Stomach smooth muscle (tissue), 2 donors: ENCODE measurements around the gene ADGRD1.

Source experiments
- H3K27ac ChIP-seq: one replicate; pipeline ENCODE4 v1.7.0; 2013; ENCODE audit warnings: mild to moderate bottlenecking, low read length, inconsistent platforms
- H3K27me3 ChIP-seq, 2 donors: one replicate each; pipeline ENCODE4 v1.7.0; 2013; ENCODE audit warnings: low read length in 2 of 2; ENCODE audit not compliant: insufficient read depth in 2 of 2, control insufficient read depth in 1 of 2
- H3K36me3 ChIP-seq, 2 donors: one replicate each; pipeline ENCODE4 v1.7.0; 2013; ENCODE audit warnings: low read length in 2 of 2; ENCODE audit not compliant: control insufficient read depth in 2 of 2, insufficient read depth in 2 of 2
- H3K4me1 ChIP-seq: one replicate; pipeline ENCODE4 v1.7.0; 2013; ENCODE audit warnings: low read length; ENCODE audit not compliant: control insufficient read depth, insufficient read depth
- H3K4me3 ChIP-seq, 2 donors: one replicate each; pipeline ENCODE4 v1.7.0; 2013; ENCODE audit warnings: low read length in 2 of 2
- H3K9ac ChIP-seq, 2 donors: one replicate each; pipeline ENCODE4 v1.7.0; 2013; ENCODE audit warnings: low read length in 2 of 2, mild to moderate bottlenecking in 1 of 2
- H3K9me3 ChIP-seq, 2 donors: one replicate each; pipeline ENCODE4 v1.7.0; 2013; ENCODE audit warnings: low read length in 2 of 2; ENCODE audit not compliant: control insufficient read depth in 2 of 2
- donor health status: healthy.
- donor health status: Pancreatic carcinoma.

Gene ADGRD1

GRCh38 chr12:130955238-130955816, 1.6 kb downstream of the ADGRD1 start:
- Histone ChIP-seq H3K27ac (peak overlapping the region; percentile 46), H3K4me1 (peaks cover 41% of the 10 kb centered on the region)

GRCh38 chr12:130956009-130956408, 2.3 kb downstream of the ADGRD1 start:
- Histone ChIP-seq H3K36me3 (peaks cover 6 to 7% of the 10 kb centered on the region in 2 donors), H3K9me3 (no peaks in the 10 kb centered on the region), H3K9ac (no peak overlapping the region), H3K4me1 (peaks cover 46% of the 10 kb centered on the region), H3K27ac (no peak overlapping the region), H3K4me3 (peak overlapping the region in 1 of 2 donors; percentile 85), H3K27me3 (no peaks in the 10 kb centered on the region)

More at GRCh38 chr12:130955238-130955816, 1.6 kb downstream of the ADGRD1 start:
- H3K36me3 ChIP-seq, result peaks cover 6 to 7% of the 10 kb centered on the region in 2 donors
- peak overlapping the region; percentile 61 to 85 for H3K4me3 ChIP-seq
- no peaks in the 10 kb centered on the region for H3K9me3 ChIP-seq
- no peaks in the 10 kb centered on the region for H3K27me3 ChIP-seq
- peak overlapping the region; percentile 46 to 60 for H3K9ac ChIP-seq

GRCh38 chr12:130956456-130957303, 3.0 kb downstream of the ADGRD1 start:
- Histone ChIP-seq H3K4me3 (peak overlapping the region in 1 of 2 donors; percentile 85), H3K9ac (no peak overlapping the region), H3K27me3 (no peaks in the 10 kb centered on the region), H3K9me3 (no peaks in the 10 kb centered on the region), H3K27ac (no peak overlapping the region), H3K36me3 (peaks cover 6 to 7% of the 10 kb centered on the region in 2 donors), H3K4me1 (peaks cover 51% of the 10 kb centered on the region)

GRCh38 chr12:130957304-130957621, 3.6 kb downstream of the ADGRD1 start:
- no peaks in the 10 kb centered on the region for H3K27me3 ChIP-seq
- H3K4me3 ChIP-seq, result no peak overlapping the region
- H3K9ac ChIP-seq, result no peak overlapping the region
- peaks cover 54% of the 10 kb centered on the region for H3K4me1 ChIP-seq
- H3K27ac ChIP-seq, result no peak overlapping the region
- peaks cover 6 to 7% of the 10 kb centered on the region in 2 donors for H3K36me3 ChIP-seq
- no peaks in the 10 kb centered on the region for H3K9me3 ChIP-seq

DNA sequence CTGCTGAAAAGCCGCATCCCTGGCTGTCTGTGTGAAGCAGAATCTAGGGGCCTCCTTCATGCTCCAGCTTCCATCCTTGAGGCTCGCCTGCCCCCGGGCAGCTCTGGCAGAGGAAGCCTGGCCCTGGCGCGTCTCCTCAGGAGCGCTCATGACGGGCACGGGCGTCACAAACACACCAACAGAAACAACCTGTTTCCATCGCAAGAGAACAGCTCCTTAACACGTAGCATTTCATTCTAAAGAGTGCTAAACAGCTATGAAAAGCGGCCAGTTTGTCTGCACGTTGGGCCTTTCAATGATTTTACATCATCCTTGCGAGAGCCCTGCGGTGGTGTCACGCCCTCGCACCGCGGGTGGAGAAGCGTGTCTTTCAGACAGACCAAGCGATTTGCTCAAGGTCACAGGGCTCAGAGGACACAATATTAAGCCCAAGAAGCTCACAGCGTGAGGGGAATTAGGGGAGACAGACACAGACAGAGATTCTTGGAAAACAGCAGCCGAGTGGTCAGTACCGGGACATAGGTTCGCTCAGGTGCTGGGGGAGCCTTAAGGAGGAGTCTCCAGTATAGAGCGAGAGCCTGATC, 4.9 kb downstream of the ADGRD1 start:
- peaks cover 6 to 7% of the 10 kb centered on the region in 2 donors for H3K36me3 ChIP-seq
- H3K9me3 ChIP-seq, result no peaks in the 10 kb centered on the region
- H3K9ac ChIP-seq, result no peak overlapping the region
- peaks cover 44% of the 10 kb centered on the region for H3K4me1 ChIP-seq
- H3K27me3 ChIP-seq, result no peaks in the 10 kb centered on the region
- no peak overlapping the region for H3K4me3 ChIP-seq
- no peak overlapping the region for H3K27ac ChIP-seq

- H3K27ac ChIP-seq, result peak overlapping the region; percentile 18
- no peak overlapping the region for H3K4me3 ChIP-seq
These were observed 5.9 kb downstream of the ADGRD1 start for GRCh38 chr12:130959632-130960031.

GRCh38 chr12:130960058-130960457, 6.4 kb downstream of the ADGRD1 start:
- Histone ChIP-seq H3K4me1 (peaks cover 37% of the 10 kb centered on the region), H3K4me3 (no peak overlapping the region), H3K36me3 (peaks cover 6 to 7% of the 10 kb centered on the region in 2 donors), H3K9me3 (no peaks in the 10 kb centered on the region), H3K27ac (peak overlapping the region; percentile 18), H3K9ac (no peak overlapping the region), H3K27me3 (no peaks in the 10 kb centered on the region)

More at GRCh38 chr12:130959632-130960031, 5.9 kb downstream of the ADGRD1 start:
- Histone ChIP-seq H3K36me3 (peaks cover 6 to 7% of the 10 kb centered on the region in 2 donors), H3K9me3 (no peaks in the 10 kb centered on the region), H3K9ac (no peak overlapping the region), H3K4me1 (peaks cover 40% of the 10 kb centered on the region), H3K27me3 (no peaks in the 10 kb centered on the region)

DNA sequence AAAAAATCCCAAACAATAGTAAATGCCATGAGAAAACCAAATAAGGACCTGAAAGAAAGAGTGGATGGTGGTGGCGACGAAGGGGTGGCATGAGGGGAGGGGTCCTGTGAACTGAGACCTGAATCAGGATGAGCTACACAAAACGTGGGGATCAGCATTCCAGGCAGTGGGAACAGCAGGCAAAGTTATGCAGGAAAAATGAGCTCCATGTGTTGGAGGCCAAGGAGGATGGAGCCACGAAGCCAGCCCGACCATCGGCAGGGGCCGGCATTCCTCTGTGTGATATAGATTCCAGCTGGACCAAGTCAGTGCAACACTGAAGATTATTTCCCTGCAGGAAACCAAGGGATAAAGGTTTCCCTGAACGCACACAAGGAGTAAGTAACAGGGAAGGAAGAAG, 7.1 kb downstream of the ADGRD1 start:
- H3K36me3 ChIP-seq, result peaks cover 6 to 7% of the 10 kb centered on the region in 2 donors
- H3K27ac ChIP-seq, result peak overlapping the region; percentile 76
- H3K9me3 ChIP-seq, result no peaks in the 10 kb centered on the region
- H3K9ac ChIP-seq, result no peak overlapping the region
- H3K4me1 ChIP-seq, result peaks cover 30% of the 10 kb centered on the region
- H3K4me3 ChIP-seq, result no peak overlapping the region
- no peaks in the 10 kb centered on the region for H3K27me3 ChIP-seq

DNA sequence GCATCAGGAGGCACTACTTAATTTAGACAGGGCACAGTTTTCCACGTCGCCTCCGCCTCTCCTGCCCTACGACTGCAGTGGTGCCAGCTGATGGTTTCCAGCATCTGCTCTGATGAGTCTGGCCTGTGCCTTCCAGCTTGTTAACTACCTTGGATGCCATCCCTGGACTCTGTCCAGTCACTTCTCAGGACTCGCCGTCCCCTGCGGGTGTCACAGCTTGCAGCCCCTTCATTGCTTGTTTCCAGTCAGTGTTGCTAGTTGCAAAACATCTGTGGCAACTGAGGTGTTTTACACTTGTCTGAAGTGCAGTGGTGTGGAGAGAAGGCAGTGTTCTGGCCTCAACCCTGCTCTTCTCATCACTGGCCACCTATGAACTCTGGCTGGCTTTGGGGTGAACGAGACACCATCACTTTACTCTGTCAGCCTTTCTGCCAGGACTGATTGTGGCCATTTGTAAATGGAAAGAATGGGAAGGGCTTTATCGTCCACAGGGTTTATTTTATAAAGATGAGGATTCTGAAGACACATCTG, 8.3 kb downstream of the ADGRD1 start:
- peak overlapping the region in 1 of 2 donors; percentile 35 for H3K4me3 ChIP-seq
- peak overlapping the region in 1 of 2 donors; percentile 21 for H3K9ac ChIP-seq
- H3K27me3 ChIP-seq, result no peaks in the 10 kb centered on the region
- peaks cover 5 to 6% of the 10 kb centered on the region in 2 donors for H3K36me3 ChIP-seq
- H3K4me1 ChIP-seq, result peaks cover 24% of the 10 kb centered on the region
- no peaks in the 10 kb centered on the region for H3K9me3 ChIP-seq
- peak overlapping the region; percentile 76 for H3K27ac ChIP-seq

DNA sequence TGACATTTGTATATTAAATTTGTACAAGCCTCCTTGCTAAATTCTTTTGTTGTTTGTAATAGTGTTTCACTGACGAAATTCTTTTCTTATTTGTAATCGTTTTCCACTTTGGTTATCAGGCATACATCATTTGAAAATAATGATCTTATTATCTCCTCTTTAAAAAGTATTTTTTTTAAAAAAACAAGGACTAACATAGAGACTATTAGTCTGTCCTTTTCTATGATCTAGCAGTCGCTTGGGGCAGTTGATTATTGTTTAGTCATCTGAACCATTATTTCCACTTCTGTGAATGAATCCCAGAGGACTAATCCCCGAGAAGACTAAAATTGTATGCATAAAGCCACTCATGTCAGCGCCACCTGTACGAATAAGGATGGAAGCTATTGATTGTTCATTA, 11.5 kb downstream of the ADGRD1 start:
- peaks cover 17% of the 10 kb centered on the region for H3K4me1 ChIP-seq
- no peak overlapping the region for H3K9ac ChIP-seq
- H3K9me3 ChIP-seq, result no peaks in the 10 kb centered on the region
- no peak overlapping the region for H3K4me3 ChIP-seq
- H3K27ac ChIP-seq, result no peak overlapping the region
- peaks cover 8 to 19% of the 10 kb centered on the region in 2 donors for H3K36me3 ChIP-seq
- no peaks in the 10 kb centered on the region for H3K27me3 ChIP-seq
